M059J (cell line): Measurements from ENCODE around the gene METTL1. TPM values are rescaled to one million over a fixed set of nuclear protein-coding genes. Genes with fewer than 3 reads are reported as not detected.

ENCODE experiments used
- DNase-seq: peaks from one replicate; pipeline ENCODE4 v3.0.0-alpha.2; 2012; ENCODE audit warnings: low read depth
- total RNA-seq: library from RNA; depleted of rRNA; stranded (reverse); fragments of >200 nt; shearing (Covaris generic); gene quantifications from 2 replicates; pipeline ENCODE4 v1.2.3, GENCODE V29; 2014

Gene METTL1
- total RNA-seq, 1 experiment from 2014 or later, result 8.4 TPM

- DNase-seq, result peak; percentile 56
Measured at GRCh38 chr12:57754411-57755193, 17.3 kb downstream of the METTL1 start, which contains the start of gene MARCHF9. Gene MARCHF9, plus strand, starts transcription at chr12:57755103. Its CDS starts 426 bp downstream, at chr12:57755529.

- DNase-seq, result no peak
Measured at GRCh38 chr12:57753756-57754337, 18.1 kb downstream of the METTL1 start.

GRCh38 chr12:57752668-57753000 lies 19.3 kb downstream of the METTL1 start:
- DNase-seq, result no peak

GRCh38 chr12:57751788-57752667 lies 19.9 kb downstream of the METTL1 start, which contains the start of gene CDK4:
Gene CDK4, minus strand, starts transcription at chr12:57752310. Its CDS starts 593 bp downstream, at chr12:57751717.
- DNase-seq, result peak; percentile 99

DNA sequence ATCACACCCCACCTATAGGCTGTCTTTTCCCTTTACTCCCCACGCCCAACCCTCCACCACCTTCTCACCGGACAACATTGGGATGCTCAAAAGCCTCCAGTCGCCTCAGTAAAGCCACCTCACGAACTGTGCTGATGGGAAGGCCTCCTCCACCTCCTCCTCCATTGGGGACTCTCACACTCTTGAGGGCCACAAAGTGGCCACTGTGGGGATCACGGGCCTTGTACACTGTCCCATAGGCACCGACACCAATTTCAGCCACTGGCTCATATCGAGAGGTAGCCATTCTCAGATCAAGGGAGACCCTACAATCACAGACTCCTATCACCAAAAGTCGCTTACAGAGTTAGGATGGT lies 20.5 kb downstream of the METTL1 start:
- no peak for DNase-seq

GRCh38 chr12:57750561-57751431 lies 21.1 kb downstream of the METTL1 start:
- no peak for DNase-seq

DNA sequence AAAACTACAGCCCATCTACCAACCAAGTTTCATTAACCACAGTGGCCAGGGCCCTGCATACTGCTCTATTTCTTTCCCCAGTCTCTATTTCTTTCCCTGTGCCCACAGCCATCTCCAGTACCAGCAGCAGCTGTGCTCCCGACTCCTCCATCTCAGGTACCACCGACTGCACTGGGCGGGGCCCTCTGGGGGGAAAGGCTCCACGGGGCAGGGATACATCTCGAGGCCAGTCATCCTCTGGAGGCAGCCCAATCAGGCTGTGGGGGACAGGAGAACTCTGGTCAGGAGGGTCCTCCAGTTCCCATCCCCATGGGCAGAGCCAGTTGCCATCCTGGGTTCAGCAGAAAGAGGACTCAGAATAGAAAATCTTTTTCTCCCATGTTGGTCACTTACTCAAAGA lies 22.8 kb downstream of the METTL1 start:
- no peak for DNase-seq

DNA sequence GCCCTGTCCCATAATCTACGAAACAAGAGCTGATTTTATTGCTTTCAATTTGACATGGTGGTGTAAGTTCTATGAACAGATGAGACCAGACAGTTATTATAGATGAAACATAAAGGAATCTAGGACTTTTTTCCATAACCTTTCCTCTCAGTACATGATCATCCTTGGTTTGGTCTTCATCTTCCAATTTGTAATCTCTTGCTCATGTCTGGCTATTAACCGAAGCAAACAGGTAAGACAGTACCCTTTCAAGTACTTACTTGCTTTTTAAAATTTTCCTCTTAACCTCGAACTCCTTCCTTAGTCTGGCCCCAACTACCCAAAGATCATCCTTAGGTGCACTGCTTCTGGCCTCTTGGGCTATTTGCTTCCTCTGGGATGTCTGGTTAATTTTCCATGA lies 25.9 kb downstream of the METTL1 start:
- no peak for DNase-seq

DNA sequence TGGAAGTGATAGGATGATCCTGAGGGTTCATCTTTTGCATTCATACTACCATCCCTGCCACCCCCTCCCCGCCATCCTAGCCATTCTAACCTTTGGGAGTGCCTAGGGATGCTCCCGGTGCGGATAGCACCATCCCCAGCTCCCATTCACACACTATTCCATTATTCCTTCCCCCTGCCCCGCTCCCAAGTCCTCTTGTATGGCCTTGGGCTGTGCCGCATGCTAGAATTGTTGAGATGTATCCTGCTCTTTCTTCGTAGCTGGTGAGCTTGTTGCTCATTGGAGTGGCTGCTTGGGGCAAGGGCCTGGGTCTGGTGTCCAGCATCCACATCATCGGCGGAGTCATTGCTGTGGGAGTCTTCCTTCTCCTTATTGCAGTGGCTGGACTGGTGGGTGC lies 26.4 kb downstream of the METTL1 start:
- DNase-seq, result no peak

- DNase-seq, result peak; percentile 98
Measured at GRCh38 chr12:57744777-57745484, 27.0 kb downstream of the METTL1 start, which contains the start of gene TSPAN31. Gene TSPAN31, plus strand, starts transcription at chr12:57745039. Its CDS starts 116 bp downstream, at chr12:57745155.

- DNase-seq, result no peak
Measured at GRCh38 chr12:57744194-57744776, 27.6 kb downstream of the METTL1 start.

GRCh38 chr12:57743769-57744168 lies 28.1 kb downstream of the METTL1 start:
- DNase-seq, result no peak

DNA sequence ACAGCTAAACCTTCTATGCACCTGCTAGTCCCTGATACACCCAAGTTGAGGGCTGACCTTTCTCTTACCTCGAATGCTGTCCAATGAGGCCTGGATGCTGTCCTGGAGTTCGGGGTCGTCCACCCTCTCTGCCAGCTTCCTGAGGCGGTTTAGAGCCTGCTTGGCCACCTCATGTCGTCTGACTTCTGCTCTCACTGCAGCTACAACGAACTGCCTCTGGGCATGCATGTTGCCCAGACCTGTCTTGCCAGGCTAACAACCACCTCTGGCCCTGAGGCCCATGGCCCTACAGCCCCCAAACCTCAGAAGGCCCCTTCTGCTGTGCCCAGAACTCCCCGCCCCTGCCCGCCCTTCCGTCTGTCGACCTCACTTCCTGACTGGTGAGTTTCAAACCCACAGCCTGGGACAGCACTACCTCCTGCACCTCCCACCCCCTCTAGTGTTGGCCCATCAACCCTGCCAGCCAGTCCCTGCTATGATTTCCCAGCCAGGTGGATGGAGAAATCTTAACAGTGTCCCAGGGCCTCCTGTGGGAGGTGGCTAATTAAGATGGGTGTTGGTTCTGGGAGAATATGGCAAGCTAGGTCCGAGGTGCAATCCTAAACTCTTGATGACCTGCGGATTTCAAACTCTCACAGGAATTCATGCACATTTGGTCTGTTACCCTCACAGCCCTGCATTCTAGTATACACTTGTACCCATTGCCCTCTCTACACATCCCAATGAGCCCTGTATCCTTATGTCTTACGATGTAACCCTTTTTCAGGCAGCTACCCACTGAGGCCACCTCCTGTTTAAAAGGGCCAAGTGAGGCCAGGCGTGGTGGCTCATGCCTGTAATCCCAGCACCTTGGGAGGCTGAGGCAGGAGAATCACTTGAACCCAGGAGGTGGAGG lies 29.8 kb downstream of the METTL1 start:
- DNase-seq, result no peak

DNA sequence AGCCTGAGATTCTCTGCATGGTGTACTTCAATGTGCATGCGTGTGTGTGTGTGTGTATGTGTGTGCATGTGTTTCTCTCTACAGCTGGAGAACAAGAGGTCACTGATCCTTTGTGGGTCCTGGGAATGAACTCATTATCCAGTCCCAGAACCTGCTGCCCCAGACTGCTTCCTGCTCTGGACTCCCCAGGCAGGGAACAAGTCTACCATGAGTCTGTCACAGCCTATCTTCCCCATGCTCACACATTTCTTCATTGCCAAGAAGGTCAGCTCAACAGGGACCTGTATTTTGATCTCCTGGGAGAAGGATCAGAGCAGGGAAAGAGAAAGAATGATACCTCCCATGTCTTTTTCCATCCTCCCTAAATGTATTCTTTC lies 30.5 kb downstream of the METTL1 start:
- no peak for DNase-seq

GRCh38 chr12:57740656-57741412 lies 31.1 kb downstream of the METTL1 start:
- no peak for DNase-seq

DNA sequence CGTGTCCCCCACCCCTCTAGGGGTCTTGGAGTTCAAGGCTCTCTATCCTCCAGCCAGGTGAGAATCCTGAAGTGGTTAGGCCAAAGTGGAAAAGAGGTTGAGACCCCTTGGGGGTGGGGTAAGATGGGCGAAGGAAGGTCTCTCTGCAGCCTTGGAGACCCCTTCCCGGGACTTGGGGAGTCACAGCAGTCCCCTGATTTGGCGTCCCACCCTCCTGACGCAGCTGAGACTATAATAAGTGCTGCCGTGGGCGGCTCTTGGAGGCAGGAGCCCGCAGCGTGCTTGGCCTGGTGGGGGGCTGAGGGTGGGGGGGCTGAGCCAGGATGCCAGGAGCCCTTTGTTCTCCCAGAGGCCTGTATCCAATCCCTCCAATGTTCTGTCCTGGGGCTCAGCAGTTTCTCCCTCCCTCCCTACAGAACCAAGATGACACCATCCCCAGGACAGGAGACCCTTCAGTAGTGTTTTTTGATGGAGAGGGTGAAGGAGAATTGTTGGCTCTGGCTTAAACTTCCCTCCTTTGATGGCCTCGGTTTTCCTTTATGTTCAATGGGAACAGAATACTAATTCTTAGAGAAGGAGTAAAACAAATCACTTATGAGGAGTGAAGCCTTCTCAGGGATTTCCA lies 31.9 kb downstream of the METTL1 start:
- no peak for DNase-seq

- no peak for DNase-seq
Measured at GRCh38 chr12:57739387-57739786, 32.5 kb downstream of the METTL1 start.

DNA sequence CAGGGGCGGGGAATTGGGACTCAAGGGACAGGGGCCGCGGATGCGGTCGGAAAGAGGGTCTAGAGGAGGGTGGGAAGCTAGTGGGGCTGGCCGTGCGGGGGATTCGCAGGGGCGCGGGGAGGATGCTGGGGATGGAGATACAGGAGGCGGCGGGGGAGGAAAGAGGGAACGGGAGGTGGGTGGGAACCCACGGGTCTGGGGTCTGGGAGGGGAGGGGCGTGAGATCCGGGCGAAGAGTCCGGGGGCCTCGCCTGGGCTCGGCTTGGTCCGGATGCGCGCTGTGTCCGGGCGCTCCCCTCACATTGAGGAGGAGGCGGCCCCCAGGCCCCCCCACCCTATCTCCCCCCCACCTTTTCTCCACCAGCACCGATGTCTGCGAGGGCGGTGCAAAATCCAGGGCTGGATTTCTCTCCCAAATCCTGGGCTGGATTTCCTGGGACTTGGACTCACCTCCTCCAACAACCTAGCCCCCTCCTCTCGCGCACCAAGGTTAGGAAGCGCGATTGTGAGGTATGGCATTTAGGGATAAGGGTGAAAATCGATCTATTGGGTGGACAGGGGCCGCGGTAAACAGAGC lies 33.2 kb downstream of the METTL1 start, which contains the start of gene AGAP2:
Gene AGAP2, minus strand, starts transcription at position 82 of the 577 bp plus-strand sequence. CDS start 496 bp downstream, outside the sequence.
- DNase-seq, result no peak
